Progenitor cell of endocrine pancreas (in vitro differentiated cells): ENCODE measurements around the gene BPIFB6. TPM values are rescaled to one million over a fixed set of nuclear protein-coding genes. Genes with fewer than 3 reads are reported as not detected.

Experiments used
- DNase-seq: peaks from one replicate; pipeline ENCODE4 v3.0.0; 2021; ENCODE audit warnings: low spot score; ENCODE audit not compliant: unreplicated experiment
- H3K27ac Mint-ChIP-seq: 2 replicates; pipeline ENCODE4 v1.8.0; 2021; ENCODE audit warnings: mild to moderate bottlenecking, moderate library complexity, mixed read lengths
- H3K27me3 Mint-ChIP-seq: 2 replicates; pipeline ENCODE4 v1.8.0; 2021; ENCODE audit warnings: mixed read lengths
- H3K36me3 Mint-ChIP-seq: 2 replicates; pipeline ENCODE4 v1.8.0; 2022; ENCODE audit warnings: mixed read lengths; ENCODE audit not compliant: insufficient read depth
- H3K4me1 Mint-ChIP-seq: 2 replicates; pipeline ENCODE4 v1.8.0; 2021; ENCODE audit warnings: low read depth, mixed read lengths
- H3K4me3 Mint-ChIP-seq: 2 replicates; pipeline ENCODE4 v1.8.0; 2021; ENCODE audit warnings: low read depth, mild to moderate bottlenecking, moderate library complexity, mixed read lengths
- H3K9me3 Mint-ChIP-seq: 2 replicates; pipeline ENCODE4 v1.8.0; 2021; ENCODE audit warnings: low read depth, mixed read lengths
- total RNA-seq: library from RNA; stranded (reverse); gene quantifications from 2 replicates; pipeline ENCODE4 v1.2.1, GENCODE V29; 2021
- TF ChIP-seq, protein P1 (sequence below): fragments of 200-600 bp; sonication (generic); IDR thresholded peaks from one replicate; pipeline ENCODE4 v1.5.0; 2021; ENCODE audit warnings: antibody characterized with exemption, mild to moderate bottlenecking; ENCODE audit not compliant: unreplicated experiment

The BPIFB6 gene
- total RNA-seq, 1 donor from 2014 or later, result not detected

DNA sequence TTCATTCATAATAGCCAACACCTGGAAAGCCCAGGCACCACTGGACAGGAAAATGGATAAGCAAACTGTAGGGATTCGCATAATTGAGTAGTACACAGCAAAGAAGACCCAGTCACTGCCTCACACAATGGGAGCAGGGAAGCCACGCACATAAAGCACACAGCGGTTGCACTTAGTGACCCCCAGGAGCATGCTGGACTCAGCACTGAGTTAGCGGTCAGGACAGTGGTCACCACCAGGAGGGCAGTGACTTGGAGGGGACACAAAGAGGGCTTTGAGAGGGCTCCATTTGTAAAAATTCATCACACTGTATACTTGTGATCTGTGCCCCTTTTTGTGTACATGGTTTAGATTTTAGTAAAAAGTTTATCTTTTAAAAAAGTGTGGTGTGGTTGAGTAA is 19.9 kb downstream of the BPIFB6 start:
- no peaks in the 10 kb centered on the region for H3K36me3 Mint-ChIP-seq
- H3K27ac Mint-ChIP-seq, result no peak overlapping the region
- TF ChIP-seq, protein P1, sequence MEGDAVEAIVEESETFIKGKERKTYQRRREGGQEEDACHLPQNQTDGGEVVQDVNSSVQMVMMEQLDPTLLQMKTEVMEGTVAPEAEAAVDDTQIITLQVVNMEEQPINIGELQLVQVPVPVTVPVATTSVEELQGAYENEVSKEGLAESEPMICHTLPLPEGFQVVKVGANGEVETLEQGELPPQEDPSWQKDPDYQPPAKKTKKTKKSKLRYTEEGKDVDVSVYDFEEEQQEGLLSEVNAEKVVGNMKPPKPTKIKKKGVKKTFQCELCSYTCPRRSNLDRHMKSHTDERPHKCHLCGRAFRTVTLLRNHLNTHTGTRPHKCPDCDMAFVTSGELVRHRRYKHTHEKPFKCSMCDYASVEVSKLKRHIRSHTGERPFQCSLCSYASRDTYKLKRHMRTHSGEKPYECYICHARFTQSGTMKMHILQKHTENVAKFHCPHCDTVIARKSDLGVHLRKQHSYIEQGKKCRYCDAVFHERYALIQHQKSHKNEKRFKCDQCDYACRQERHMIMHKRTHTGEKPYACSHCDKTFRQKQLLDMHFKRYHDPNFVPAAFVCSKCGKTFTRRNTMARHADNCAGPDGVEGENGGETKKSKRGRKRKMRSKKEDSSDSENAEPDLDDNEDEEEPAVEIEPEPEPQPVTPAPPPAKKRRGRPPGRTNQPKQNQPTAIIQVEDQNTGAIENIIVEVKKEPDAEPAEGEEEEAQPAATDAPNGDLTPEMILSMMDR, result no peak
- no peak for DNase-seq
- H3K27me3 Mint-ChIP-seq, result peaks cover 4% of the 10 kb centered on the region
- H3K4me1 Mint-ChIP-seq, result no peaks in the 10 kb centered on the region
- H3K9me3 Mint-ChIP-seq, result peaks cover 4% of the 10 kb centered on the region
- no peak overlapping the region for H3K4me3 Mint-ChIP-seq

- Mint-ChIP-seq H3K27ac (no peak within 1 kb of the TSS), H3K9me3 (no peaks in the 10 kb centered on the region), H3K27me3 (peaks cover 7% of the 10 kb centered on the region), H3K4me3 (no peak within 1 kb of the TSS), H3K4me1 (no peaks in the 10 kb centered on the region), H3K36me3 (no peaks in the 10 kb centered on the region)
- no peak for DNase-seq
- TF ChIP-seq, protein P1, result no peak
These were observed 22.1 kb downstream of the BPIFB6 start, which contains the start of gene BPIFB3 for GRCh38 chr20:33053291-33054106. BPIFB3 (plus strand) TSS chr20:33053903; CDS start chr20:33055436, 1,533 bp downstream.

DNA sequence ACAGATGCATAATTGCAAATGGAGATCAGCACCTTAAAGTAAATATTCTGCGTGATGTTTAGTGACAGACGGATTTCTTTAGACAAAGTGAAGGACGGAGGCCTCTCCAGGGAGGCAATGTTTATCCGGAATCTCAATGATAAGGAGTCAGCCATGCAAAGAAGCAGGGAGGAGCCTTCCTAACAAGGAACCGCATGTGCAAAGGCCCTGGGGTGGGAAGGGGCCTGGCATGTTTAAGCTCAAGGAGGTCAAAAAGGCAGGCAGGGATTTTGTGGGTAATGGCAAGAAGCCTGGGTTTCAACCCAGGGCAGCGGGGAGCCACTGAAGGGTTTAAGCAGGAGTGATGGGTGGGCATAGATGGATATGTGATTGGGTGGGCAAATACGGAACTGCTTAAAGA is 22.9 kb downstream of the BPIFB6 start:
- no peaks in the 10 kb centered on the region for H3K36me3 Mint-ChIP-seq
- H3K27ac Mint-ChIP-seq, result no peak overlapping the region
- H3K27me3 Mint-ChIP-seq, result peaks cover 7% of the 10 kb centered on the region
- H3K4me1 Mint-ChIP-seq, result no peaks in the 10 kb centered on the region
- DNase-seq, result no peak
- H3K9me3 Mint-ChIP-seq, result no peaks in the 10 kb centered on the region
- no peak overlapping the region for H3K4me3 Mint-ChIP-seq
- TF ChIP-seq, protein P1, result no peak

DNA sequence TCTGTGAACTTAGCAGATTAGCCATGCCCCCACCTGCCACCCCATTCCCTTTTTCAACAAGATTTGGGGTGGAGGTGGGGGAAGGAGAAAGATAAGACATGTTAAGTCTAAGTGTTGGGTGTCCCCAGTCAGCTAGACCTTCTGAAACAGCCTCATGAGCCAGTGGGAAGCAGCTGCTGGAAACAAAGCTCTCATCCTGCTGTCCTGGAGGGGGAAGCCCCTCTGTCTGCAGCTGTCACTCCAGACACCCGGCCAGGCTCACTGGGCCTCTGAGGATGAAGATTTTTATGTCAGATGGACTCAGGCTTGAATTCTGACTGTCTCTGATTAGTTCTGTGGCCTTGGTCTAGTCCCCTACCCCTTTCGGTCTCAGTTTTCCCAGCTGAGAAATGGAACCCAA is 23.3 kb downstream of the BPIFB6 start:
- Mint-ChIP-seq H3K36me3 (no peaks in the 10 kb centered on the region), H3K4me1 (no peaks in the 10 kb centered on the region), H3K27me3 (peaks cover 7% of the 10 kb centered on the region), H3K9me3 (no peaks in the 10 kb centered on the region), H3K4me3 (no peak overlapping the region), H3K27ac (no peak overlapping the region)
- TF ChIP-seq, protein P1, result no peak
- no peak for DNase-seq

- H3K4me3 Mint-ChIP-seq, result no peak overlapping the region
- TF ChIP-seq, protein P1, result no peak
- H3K9me3 Mint-ChIP-seq, result no peaks in the 10 kb centered on the region
- DNase-seq, result no peak
- no peaks in the 10 kb centered on the region for H3K4me1 Mint-ChIP-seq
- H3K27me3 Mint-ChIP-seq, result peaks cover 10% of the 10 kb centered on the region
- no peak overlapping the region for H3K27ac Mint-ChIP-seq
- no peaks in the 10 kb centered on the region for H3K36me3 Mint-ChIP-seq
These were observed 27.7 kb downstream of the BPIFB6 start for GRCh38 chr20:33059136-33059535.
